ENCODE results near the gene METTL13.

DNA sequence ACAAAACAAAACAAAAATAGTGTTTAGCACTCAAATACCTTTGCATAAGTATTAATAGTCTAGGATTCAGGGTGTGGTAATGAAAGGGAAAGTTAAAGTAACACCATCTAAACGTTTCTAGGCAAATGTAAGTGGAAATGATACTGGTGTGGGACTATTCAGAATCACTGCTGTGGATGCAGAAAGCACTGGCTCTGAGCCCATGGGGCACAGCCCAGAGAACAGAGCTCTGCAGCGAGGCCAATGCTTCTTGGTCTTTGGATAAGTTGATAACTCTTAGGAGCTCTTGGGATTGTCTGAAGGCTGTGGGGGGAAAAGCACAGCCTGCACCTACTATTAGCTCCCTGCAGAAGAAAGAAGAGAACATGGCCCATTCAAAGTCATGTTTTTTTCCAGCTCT is 38.5 kb downstream of the METTL13 start:
- TF ChIP-seq CTCF (IDR thresholded peaks at IDR 0.05) (no peak), POLR2AphosphoS5 (IDR thresholded peaks at IDR 0.05) (no peak)

All from gastroesophageal sphincter (tissue), 3 donors.